ENCODE measurements around the gene ADARB2.

GRCh38 chr10:1199897-1200721, 537.2 kb downstream of the ADARB2 start:
- no peak for TF ChIP-seq CTCF (IDR thresholded peaks at IDR 0.05)
- TF ChIP-seq EP300 (IDR thresholded peaks at IDR 0.05), result no peak
- TF ChIP-seq POLR2A (IDR thresholded peaks at IDR 0.05), result no peak
- no peak for TF ChIP-seq POLR2AphosphoS5 (IDR thresholded peaks at IDR 0.05)

Data from suprapubic skin (tissue), 4 donors.